Smooth muscle cell (in vitro differentiated cells): ENCODE measurements around the gene MVK. TPM values are rescaled to one million over a fixed set of nuclear protein-coding genes. Genes with fewer than 3 reads are reported as not detected.

Experiments
- DNase-seq: peaks from one replicate; lab custom pipeline; 2025; ENCODE audit not compliant: unreplicated experiment; lab: John Stamatoyannopoulos, UW
- H2AFZ ChIP-seq: fragments of 200-600 bp; sonication (generic); 2 replicates; pipeline ENCODE4 v1.6.0; 2016; ENCODE audit warnings: antibody characterized with exemption, low read depth, mild to moderate bottlenecking
- H3F3A ChIP-seq: fragments of 200-600 bp; sonication (generic); 2 replicates; pipeline ENCODE4 v1.6.0; 2017; ENCODE audit warnings: antibody characterized with exemption, low read depth
- H3K27ac ChIP-seq: fragments of 200-600 bp; sonication (generic); 2 replicates; pipeline ENCODE4 v1.5.1; 2016; ENCODE audit warnings: low read depth, mild to moderate bottlenecking
- H3K27me3 ChIP-seq: fragments of 200-600 bp; sonication (generic); 2 replicates; pipeline ENCODE4 v1.6.1; 2016; ENCODE audit warnings: low read depth, mild to moderate bottlenecking
- H3K36me3 ChIP-seq: fragments of 200-600 bp; sonication (generic); 2 replicates; pipeline ENCODE4 v1.5.1; 2016; ENCODE audit warnings: low read depth
- H3K4me1 ChIP-seq: fragments of 200-600 bp; sonication (generic); 2 replicates; pipeline ENCODE4 v1.5.1; 2016; ENCODE audit warnings: low read depth
- H3K4me2 ChIP-seq: fragments of 200-600 bp; sonication (generic); 2 replicates; pipeline ENCODE4 v1.6.0; 2016; ENCODE audit warnings: mild to moderate bottlenecking
- H3K4me3 ChIP-seq: fragments of 200-600 bp; sonication (generic); 2 replicates; pipeline ENCODE4 v1.5.1; 2016; ENCODE audit warnings: mild to moderate bottlenecking
- H3K79me2 ChIP-seq: fragments of 200-600 bp; sonication (generic); 2 replicates; pipeline ENCODE4 v1.6.0; 2016; ENCODE audit warnings: low read depth, mild to moderate bottlenecking
- H3K9ac ChIP-seq: fragments of 200-600 bp; sonication (generic); 2 replicates; pipeline ENCODE4 v1.6.0; 2016; ENCODE audit warnings: low read depth
- H3K9me3 ChIP-seq: fragments of 200-600 bp; sonication (generic); replicated peaks from 2 replicates; pipeline ENCODE4 v1.5.1; 2016; ENCODE audit warnings: low read depth
- H4K20me1 ChIP-seq: fragments of 200-600 bp; sonication (generic); 2 replicates; pipeline ENCODE4 v1.6.0; 2016; ENCODE audit warnings: low read depth
- CTCF ChIP-seq: fragments of 200-600 bp; sonication (generic); IDR thresholded peaks from 2 replicates; pipeline ENCODE4 v1.5.1; 2017; ENCODE audit warnings: borderline replicate concordance, mild to moderate bottlenecking, antibody characterized with exemption; ENCODE audit not compliant: insufficient read depth, poor library complexity, severe bottlenecking
- WGBS: methylation state at CpG from one replicate; pipeline ENCODE4 v1.1.7; 2016; ENCODE audit warnings: low lambda C conversion rate; 5-methylcytosine and 5-hydroxymethylcytosine counted together
- polyA plus RNA-seq: library from polyadenylated mRNA; unstranded; fragments of >200 nt; fragmentation: Nextera tagmentation; extraction: Ambion mirVana; gene quantifications from 2 replicates; pipeline ENCODE4 v1.2.1, GENCODE V29; 2016
- total RNA-seq: library from RNA; depleted of rRNA; stranded (reverse); fragments of >200 nt; gene quantifications from 2 replicates; pipeline ENCODE4 v1.2.3, GENCODE V29; 2014

MVK gene
- total and polyA plus RNA-seq, 2 experiments from 2014 or later, result 16.3 to 21.1 TPM

GRCh38 chr12:109597795-109598427, 24.3 kb downstream of the MVK start:
- no peaks in the 10 kb centered on the region for H3K79me2 ChIP-seq
- H3K4me3 ChIP-seq, result no peak overlapping the region
- peak; percentile 65 for DNase-seq
- H3F3A ChIP-seq, result peaks cover 6% of the 10 kb centered on the region
- H3K27ac ChIP-seq, result no peak overlapping the region
- no peaks in the 10 kb centered on the region for H3K9me3 ChIP-seq
- H3K36me3 ChIP-seq, result no peaks in the 10 kb centered on the region
- WGBS, result 51% methylated on average over 26 of the region's 27 CpGs
- no peaks in the 10 kb centered on the region for H4K20me1 ChIP-seq
- H3K4me2 ChIP-seq, result peak overlapping the region; percentile 75
- peak; percentile 97 for TF ChIP-seq CTCF
- H2AFZ ChIP-seq, result no peak overlapping the region
- H3K4me1 ChIP-seq, result no peaks in the 10 kb centered on the region
- no peak overlapping the region for H3K9ac ChIP-seq
- H3K27me3 ChIP-seq, result no peaks in the 10 kb centered on the region

GRCh38 chr12:109598428-109598854, 24.8 kb downstream of the MVK start:
- Histone ChIP-seq H3K4me1 (no peaks in the 10 kb centered on the region), H3K27me3 (no peaks in the 10 kb centered on the region), H3K27ac (no peak overlapping the region), H3F3A (peaks cover 6% of the 10 kb centered on the region), H3K4me2 (no peak overlapping the region), H3K79me2 (no peaks in the 10 kb centered on the region), H3K9ac (no peak overlapping the region), H3K36me3 (no peaks in the 10 kb centered on the region), H2AFZ (no peak overlapping the region), H3K9me3 (no peaks in the 10 kb centered on the region), H3K4me3 (no peak overlapping the region), H4K20me1 (no peaks in the 10 kb centered on the region)
- TF ChIP-seq CTCF, result no peak
- no peak for DNase-seq
- 92% methylated on average over 11 of the region's 11 CpGs for WGBS

GRCh38 chr12:109599087-109599486, 25.5 kb downstream of the MVK start:
- TF ChIP-seq CTCF, result no peak
- Histone ChIP-seq H2AFZ (no peak overlapping the region), H3K36me3 (no peaks in the 10 kb centered on the region), H3K27ac (no peak overlapping the region), H3K79me2 (no peaks in the 10 kb centered on the region), H3K4me1 (no peaks in the 10 kb centered on the region), H3F3A (peaks cover 6% of the 10 kb centered on the region), H4K20me1 (no peaks in the 10 kb centered on the region), H3K9ac (no peak overlapping the region), H3K4me3 (no peak overlapping the region), H3K27me3 (no peaks in the 10 kb centered on the region), H3K4me2 (no peak overlapping the region), H3K9me3 (no peaks in the 10 kb centered on the region)
- DNase-seq, result no peak
- 86% methylated on average over 7 of the region's 7 CpGs for WGBS

GRCh38 chr12:109600481-109600880, 26.9 kb downstream of the MVK start:
- Histone ChIP-seq H3K4me1 (peaks cover 8% of the 10 kb centered on the region), H3K79me2 (no peaks in the 10 kb centered on the region), H3K27ac (no peak overlapping the region), H3K4me3 (no peak overlapping the region), H2AFZ (no peak overlapping the region), H3K4me2 (no peak overlapping the region), H4K20me1 (no peaks in the 10 kb centered on the region), H3K36me3 (no peaks in the 10 kb centered on the region), H3K9me3 (no peaks in the 10 kb centered on the region), H3K9ac (no peak overlapping the region), H3K27me3 (no peaks in the 10 kb centered on the region), H3F3A (peaks cover 3% of the 10 kb centered on the region)
- TF ChIP-seq CTCF, result no peak
- WGBS, result 91% methylated on average over 2 of the region's 2 CpGs
- DNase-seq, result no peak
